Activated CD4-positive, alpha-beta T cell treated with anti-CD3 and anti-CD28 coated beads, Interleukin-2, Interleukin-4, amounts not matched to agents 100 ng/mL and 50 ng/mL, durations not matched to agents 16 hours and 8 hours (primary cell): Measurements from ENCODE around the gene SUSD4.
A peak's percentile ranks its signal among the peaks of the same experiment; 100 is the strongest.

Source experiments
- DNase-seq: peaks from one replicate; pipeline ENCODE4 v3.0.0-alpha.2; 2020; ENCODE audit warnings: low spot score

Gene SUSD4

DNA sequence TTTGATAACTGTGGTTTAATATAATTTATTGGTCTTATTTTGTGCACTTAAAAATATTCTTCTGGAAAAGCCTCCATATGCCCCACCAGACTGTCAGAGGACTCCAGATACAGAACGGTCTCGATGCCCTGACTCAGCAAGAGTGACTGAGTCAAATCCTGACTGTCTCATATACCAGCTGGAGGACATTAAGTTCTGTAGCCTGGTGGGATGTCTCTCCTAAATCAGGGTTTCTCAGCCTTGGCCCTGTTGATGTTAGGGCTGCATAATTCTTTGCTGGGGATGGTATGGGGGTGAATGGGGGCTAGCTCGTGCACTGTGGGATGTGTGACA, 153.2 kb downstream of the SUSD4 start:
- no peak for DNase-seq

DNA sequence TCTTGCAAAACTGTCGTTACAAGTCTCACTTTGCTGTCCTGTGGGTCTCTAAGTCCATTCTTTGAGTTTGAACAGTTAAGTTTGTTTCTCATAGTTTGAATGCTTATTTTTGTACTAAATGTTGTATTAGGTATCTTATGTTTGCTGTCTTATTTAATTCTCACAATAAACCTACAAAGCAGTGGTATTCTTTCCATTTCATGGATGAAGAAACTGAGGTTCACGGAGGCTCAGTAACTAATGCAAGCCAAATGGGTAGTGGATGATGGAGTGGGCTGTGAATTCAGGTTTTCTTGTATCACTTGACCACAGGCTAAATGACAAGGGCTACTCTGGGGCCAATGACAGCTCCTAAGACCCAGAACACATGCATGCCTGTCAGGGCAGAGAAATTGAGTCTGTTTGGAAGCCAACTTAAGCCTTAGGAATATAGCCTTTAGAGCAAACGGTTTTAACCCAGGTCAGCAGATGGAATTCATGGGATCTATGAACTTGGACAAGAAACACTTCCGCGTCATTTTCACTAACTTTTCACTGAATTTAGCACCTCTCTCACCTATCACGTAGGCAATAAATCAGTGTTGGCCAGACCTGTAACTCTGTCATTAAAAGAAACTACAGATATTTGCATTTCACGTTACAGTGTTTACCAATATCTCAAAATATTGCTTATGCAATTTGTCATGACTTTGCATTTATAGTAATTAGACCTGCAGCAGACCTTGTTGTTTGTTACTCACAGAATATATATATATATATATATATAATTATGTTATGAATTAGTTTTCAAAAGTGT, 153.8 kb downstream of the SUSD4 start:
- no peak for DNase-seq

DNA sequence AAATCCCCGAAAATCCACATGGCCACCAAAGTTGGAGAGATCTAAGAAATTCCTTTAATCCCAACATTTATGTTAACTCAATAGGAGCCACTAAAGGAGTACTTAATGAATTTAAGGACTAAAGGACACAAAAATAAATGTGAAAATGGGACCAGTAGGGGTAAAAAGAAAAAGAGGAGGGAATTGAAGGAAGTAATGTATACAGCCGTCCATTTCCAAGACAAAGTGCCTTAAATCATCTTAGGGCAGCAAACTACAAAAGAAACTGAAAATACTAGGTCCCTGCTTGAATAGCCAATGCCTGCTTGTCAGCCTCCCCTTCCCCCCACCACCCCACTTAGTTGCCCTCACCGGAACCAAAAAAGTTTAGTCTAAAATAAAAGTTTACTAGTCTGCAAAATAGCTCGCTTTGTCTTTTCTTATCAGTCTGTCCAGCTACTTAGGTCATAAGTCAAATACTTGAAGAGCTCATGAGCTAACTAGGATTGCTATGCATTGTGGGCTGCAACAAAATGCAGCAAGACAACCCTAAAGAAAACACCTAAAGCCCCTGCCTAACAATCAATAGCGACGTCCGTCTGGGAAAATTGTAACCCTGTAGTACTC, 154.6 kb downstream of the SUSD4 start:
- DNase-seq = no peak

DNA sequence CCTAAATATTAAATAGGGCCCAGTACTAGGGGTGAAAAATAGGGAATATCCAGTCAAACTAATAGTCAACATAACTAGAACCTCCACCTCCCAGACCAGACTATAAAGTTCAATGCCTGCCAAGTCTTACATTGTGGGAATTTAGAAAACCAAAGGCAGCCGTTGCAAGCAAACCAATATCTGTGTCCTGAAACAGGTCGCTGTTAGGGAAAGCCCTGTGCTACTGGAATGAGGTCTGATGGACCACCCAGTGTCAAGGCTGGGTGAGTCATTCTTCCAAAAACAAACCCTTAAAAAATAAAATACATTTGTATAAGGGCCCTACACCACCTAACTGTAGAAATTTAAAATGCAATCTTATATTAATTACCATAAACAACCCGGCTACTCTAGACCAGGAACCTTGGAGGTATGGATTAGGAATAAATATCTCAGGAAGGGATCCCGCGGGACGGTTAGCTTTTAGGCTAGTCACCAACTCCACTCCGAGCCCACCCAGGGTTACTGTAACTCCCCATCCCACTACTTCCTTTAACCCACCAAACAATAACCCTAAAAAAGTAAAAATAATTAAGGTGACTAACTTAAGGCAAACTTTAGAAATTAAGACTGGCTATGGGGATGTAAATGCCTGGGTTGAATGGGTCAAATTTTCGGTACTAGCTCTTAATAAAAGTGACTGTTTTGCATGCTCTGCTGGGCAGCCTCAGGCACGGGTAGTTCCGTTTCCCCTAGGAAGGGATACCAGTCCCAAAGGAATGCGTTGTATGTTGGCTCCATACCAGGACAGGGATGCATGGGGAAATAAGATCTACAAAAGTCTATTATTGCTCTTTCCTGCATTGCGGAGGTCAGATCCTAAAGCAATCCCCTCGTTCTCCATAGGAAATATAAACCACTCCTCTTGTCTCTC, 155.6 kb downstream of the SUSD4 start:
- DNase-seq = no peak

DNA sequence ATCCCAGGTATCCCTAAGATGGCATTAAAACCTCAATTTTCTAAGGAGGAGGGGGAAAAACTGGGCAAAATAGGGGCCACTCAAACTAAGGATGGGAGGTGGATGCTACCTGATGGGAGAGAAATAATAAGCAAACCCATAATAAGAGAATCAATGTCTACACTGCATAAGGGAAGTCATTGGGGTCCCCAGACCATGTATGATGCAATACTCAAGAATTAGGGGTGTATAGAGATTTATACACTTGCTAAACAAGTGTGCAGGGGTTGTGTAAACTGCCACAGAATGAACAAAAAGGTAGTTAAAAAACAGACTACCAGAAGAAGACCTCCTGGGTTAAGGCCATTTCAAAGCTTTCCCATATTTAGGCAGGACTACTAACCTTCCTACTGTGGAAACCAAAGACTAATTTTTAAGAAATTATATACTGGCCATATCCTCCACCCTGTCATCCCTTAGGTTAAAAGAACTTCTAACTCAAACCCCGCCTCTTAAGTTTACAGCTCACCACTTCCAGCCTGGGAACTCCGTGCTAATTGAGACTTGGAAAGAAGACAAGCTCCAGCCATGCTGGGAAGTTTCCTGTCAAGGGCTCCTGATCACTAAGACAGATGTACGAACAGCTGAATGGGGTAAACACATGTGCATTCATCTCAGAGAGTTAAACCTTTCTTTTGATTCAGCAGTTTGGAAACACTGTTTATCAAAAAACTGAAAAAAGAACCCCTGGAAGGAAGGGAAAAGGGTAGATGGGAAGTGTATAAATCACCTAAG, 156.5 kb downstream of the SUSD4 start:
- no peak for DNase-seq

DNA sequence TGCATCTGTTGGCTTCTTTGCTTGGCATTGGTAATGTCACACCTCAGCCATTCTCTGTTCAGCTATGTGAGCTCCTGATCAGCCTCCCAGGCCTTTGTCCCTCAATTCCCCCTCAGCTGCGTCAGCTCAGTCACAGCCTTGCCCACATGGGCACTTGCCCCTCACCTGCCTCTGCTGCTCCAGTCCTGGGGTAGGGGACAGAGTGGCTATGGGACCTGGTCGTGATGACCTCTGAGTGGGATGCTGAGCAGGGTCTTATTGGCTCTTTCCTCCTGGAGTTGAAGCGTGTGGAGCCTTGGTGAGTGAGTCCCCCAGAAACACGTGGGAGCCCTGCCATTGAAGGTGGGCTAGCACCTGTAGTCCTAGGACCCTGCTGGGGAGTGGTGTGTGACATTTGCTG, 159.6 kb downstream of the SUSD4 start:
- DNase-seq = no peak

DNA sequence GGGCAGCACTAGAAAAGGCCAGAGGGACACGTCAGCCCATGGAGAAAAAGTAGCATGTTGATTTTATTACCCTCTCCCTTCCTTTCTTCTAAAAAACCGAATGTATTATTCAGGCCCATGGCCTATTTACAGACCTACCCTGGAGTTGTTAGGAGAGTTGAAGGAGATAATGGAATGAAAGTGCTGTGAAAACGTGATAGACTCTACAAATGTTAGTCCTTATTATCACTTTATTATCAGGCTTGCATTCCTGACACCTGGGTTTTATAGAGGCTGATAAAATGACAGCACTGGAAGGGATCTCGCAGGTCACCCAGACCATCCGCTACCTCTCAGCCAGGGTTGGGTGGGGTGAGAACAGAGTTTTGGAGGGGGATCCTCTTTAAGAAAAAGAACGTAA, 160.3 kb downstream of the SUSD4 start:
- no peak for DNase-seq

DNA sequence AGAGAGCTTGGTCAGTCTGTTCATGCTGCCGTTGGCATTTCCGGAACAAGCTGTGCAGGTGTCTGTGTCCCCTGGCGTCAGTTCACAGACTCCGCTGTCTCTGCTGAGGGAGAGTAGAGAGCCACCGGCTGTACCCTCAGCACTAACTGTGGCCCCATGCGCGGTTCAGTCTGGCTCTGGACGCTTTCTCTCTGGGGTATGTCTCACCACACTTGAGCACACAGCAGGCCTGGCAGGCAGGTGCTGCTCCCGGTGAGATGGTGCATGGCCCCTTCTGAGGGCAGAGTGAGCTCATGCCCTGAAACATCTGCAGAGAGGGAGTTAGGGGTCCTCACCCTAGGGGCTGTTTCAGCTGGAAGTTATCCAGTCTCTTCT, 161.0 kb downstream of the SUSD4 start:
- DNase-seq = no peak

DNA sequence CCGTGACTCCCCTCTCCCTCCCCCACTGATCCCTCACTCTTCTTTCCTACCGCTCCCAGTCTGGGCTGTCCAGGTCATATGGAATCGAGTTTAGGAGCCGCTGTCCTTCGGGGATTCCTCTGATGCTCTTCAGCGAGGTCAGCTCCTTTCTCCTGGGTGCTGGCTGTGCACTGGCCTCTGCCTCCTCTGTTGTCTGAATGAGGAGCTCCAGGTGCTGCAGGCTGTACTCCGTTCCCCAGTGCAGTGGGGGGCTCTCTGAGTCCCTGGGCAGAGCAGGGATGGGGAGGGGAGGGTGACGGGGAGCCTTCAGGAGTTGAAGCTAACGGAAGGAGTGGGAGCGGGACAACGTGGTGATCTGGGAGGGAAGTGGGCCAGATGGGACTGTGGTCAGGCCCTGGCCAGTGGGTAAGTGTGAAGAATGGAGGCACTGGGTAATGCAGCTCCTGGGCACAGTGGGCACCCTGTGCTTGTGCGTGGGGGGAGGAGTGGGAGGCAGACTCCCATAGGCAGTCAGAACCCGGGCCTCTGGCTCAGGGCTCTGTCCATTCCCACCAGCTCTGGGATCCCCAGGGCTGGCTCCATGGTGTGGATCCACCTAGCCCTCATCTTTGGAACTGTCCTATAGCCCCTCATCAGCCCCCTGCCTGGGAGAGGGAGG, 161.5 kb downstream of the SUSD4 start:
- DNase-seq = no peak

DNA sequence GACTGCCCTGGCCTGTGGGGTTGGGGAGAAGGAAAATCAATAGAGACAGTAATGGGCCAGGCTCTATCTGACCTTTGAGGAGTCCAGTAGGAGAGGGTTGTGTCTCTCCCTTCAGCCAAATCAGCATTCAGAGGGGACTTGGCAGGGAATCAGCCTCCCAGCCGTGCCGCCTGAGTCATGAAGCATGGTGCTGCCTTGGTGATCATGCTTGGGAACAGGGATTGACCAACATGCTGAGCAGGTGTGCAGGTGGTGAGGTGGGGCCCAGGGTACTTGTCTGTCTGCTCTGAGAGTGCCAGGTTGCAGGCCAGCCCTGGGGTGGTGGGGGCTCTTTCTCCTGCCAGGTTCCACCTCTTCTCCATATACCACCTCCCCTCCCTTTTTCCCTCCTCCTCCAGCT, 162.0 kb downstream of the SUSD4 start:
- DNase-seq = no peak

DNA sequence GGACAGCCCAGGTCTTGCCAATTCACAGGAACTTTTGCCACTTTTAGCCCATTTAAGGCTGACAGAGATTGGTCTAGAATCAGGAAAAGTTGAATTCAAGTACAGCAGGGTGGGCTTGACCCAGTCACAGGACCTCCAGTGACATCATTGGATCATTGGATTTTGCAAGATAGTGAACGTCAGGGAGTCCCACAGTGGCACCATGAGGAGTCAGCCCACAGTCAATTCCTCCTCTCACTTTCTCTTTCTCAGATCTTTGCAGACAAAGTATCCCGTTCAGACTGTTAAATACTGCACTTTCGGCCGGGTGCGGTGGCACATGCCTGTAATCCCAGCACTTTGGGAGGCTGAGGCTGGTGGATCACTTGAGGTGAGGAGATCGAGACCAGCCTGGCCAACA, 163.1 kb downstream of the SUSD4 start:
- no peak for DNase-seq

DNA sequence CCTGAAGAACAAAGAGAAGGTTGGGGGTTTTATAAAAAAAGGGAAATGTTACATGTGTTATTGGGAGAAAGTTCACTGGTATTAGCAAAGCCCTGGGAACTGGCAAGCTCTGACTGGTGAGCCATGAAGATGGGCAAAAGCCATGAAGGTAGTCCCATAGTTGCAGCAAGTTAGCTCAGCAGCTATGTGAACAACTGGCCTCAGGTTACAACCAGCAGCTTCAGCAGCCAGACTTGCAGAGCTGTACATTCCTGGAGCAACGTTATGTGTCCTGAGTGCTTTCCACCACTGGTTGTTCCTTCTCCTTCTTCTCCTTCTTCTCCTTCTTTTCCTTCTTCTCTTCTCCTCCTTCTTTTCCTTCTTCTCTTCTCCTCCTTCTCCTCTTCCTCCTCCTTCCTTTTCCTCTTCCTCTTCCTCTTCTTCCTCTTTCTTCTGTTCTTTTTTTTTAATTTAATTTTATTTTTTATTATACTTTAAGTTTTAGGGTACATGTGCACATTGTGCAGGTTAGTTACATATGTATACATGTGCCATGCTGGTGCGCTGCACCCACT, 164.8 kb downstream of the SUSD4 start:
- no peak for DNase-seq

DNA sequence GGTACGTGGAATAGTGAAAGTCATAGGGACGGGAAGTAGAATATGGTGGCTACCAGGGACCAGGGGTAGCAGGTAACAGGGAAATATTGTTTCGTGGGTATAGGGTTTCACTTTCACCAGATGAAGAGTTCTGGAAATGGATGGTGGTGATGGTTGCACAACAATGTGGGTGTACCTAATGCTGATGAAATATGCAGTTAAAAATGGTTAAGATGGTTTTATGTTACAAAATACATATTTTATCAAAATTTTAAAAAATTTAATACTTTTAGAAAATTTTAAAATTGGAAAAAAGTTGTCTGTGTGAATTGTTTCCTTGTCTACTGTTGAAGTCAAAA, 165.4 kb downstream of the SUSD4 start:
- DNase-seq = no peak

DNA sequence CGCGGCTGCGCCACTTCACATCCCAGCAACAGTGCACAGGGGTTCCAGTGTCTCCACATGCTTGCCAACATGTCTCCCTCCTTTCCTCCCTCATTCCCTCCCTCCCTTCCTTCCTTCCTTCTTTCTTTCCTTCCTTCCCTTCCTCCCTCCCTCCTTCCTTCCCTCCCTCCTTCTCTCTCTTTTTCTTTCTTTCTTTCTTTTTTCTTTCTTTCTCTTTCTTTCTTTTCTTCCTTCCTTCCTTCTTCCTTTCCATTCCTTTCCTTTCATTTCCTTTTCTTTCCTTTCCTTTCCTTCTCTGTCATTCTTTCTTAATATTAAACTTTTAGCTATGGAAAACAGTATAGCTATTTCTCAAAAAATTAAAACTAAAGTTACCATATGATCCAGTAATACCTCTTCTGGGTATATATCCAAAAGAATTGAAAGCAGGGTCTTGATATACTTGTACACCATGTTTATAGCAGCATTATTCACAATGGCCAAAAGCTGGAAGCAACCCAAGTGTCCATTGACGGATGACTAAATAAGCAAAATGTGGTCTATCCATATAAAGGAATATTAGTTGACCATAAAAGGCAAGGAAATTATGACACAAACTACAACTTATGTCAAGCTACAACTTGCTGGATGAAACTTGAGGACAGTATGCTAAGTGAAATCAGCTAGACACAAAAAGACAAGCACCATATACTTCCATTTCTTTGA, 165.9 kb downstream of the SUSD4 start:
- no peak for DNase-seq

DNA sequence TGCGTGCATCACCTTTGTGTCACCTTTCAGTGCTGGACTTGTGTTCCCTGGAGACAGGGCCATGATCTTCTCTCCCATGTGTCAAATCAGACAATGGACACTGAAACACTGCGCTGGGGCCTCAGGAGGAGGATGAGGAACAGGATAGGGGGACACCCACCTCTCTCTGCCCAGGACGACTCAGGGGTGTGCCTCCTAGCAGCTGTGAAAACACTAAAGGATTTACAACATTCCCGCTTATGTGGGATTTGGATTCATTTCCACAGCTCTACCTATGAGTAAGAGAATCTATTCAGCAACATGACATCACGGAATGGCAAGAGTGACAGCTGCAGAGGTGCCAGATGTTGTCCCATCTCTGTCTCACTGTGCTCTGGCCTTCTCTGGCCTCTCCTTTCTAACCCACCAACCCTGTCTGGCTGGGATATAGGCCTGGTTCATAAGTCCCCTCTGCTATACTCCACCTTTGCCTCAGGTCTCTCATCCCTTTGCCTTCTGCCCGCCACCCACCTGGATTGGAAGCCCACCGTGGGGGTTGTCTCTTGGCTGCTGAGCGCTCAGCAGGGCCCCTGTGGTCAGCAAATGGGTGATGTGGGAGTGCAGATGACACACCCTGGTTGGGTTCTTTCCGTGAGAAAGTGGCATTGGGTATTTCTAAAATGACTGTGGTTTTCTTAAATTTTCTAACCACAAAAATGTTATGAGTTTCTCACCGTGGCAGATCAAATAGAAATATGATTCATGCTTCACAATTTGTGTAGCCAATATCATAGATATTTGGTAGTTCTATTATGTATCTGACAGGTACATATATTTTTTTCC, 173.9 kb downstream of the SUSD4 start:
- peak; percentile 84 for DNase-seq

DNA sequence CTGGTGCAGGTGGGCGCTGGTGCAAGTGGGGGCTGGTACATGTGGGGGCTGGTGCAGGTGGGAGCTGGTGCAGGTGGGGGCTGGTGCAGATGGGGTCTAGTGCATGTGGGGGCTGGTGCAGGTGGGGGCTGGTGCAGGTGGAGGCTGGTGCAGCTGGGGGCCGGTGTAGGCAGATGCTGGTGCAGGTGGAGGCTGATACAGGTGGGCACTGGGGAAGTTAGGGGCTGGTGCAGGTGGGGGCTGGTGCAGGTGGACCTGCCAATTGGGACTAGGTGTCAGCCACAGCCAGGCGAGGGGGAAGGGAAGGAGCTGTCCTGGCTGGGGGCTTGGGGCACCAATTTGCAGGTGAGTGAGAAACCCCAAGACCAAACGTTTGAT, 174.5 kb downstream of the SUSD4 start:
- DNase-seq = no peak

DNA sequence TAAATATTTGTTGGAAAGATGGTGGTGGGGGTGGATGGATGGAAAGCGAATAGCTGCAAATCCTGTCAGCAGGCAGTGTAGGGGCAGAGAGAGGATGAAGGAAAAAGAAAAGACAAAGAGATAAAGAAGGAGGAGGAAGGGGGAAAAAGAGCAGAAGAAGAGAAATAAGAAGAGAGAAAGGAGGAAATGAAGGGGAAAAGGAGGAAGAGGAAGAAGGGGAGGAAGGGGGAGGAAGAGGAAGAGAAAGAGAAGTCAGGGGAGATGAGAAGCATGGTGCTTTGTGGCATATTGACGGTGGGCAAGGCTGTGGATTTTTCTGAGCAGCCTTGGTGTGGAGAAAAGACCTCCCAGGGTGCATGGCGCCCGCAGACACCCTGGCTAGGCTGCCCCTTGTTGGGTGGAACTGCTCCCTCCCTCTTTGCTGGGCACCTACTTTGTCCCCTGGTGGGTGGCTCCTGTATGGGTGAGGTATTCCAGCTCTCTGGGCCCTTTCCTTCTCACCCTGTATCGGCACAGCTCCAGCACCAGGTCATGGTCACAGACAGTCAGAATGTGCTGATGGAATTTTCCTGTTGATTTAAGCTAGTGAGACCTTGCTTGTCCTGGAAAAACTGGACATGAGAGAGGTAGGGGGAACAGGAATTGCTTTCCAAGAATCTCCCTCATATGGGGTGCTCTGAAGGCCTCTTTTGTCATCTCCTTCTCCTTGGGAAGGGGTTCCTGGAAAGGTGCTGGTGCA, 175.2 kb downstream of the SUSD4 start:
- no peak for DNase-seq

DNA sequence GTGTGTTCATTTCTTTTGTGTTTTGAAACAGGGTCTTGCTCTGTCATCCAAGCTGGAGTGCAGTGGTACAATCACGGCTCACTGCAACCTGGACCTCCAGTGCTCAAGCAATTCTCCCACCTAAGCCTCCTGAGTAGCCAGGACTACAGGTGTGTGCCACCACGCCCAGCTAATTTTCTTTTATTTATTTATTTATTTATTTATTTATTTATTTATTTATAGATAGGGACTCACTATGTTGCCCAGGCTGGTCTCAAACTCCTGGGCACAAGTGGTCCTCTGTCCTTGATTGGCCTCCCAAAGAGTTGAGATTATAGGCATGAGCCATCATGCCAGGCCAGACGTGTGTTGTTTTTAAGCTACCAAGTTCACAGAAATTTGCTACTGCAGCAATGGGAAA, 177.2 kb downstream of the SUSD4 start:
- DNase-seq = no peak

DNA sequence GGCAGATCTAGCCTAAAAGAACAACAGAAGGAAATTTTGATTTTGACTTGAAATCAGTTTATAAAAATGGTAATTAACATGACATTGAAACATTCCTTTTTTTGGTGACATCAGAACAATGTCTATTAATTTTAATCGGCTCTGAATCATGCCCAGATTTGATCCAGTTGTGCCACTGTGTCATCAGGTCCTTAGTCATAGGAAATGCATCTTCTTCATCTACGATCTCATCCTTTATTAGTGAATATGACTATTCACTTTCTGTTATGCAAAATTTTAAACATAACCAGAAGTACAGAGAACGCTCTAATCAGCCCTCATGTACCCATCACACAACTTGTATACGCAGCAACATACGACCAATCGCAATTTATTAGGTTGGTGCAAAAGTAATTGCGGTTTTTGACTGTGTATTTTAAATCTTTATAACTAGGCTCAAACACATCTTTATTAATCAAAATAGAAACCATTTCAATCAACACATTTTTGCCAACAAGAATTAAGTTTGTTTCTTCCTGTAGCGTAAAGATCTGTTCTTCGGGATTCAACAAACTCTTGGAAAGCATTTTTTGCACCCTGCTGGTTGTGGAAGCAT, 180.6 kb downstream of the SUSD4 start:
- no peak for DNase-seq
